Gastrocnemius medialis (tissue), 4 donors: Measurements from ENCODE around the gene DOC2B.

ENCODE experiments used
- POLR2A ChIP-seq, 2 donors: fragments of 450-650 bp; IDR thresholded peaks; one replicate each; pipeline ENCODE4 v1.6.1; 2017; ENCODE audit warnings: antibody characterized with exemption in 2 of 2, mild to moderate bottlenecking in 2 of 2, moderate library complexity in 2 of 2
- TF ChIP-seq, protein P1 (sequence below), 5 experiments: fragments of 450-650 bp in 3 of 5; fragments of 200-600 bp in 2 of 5; sonication (generic) in 2 of 5; IDR thresholded peaks in 4 of 5; conservative IDR thresholded peaks in 1 of 5; 1 replicate in 4 of 5; 2 replicates in 1 of 5; pipeline ENCODE4 v1.5.1; 2016 to 2019; ENCODE audit warnings: antibody characterized with exemption in 5 of 5, mild to moderate bottlenecking in 3 of 5, moderate library complexity in 3 of 5

DNA sequence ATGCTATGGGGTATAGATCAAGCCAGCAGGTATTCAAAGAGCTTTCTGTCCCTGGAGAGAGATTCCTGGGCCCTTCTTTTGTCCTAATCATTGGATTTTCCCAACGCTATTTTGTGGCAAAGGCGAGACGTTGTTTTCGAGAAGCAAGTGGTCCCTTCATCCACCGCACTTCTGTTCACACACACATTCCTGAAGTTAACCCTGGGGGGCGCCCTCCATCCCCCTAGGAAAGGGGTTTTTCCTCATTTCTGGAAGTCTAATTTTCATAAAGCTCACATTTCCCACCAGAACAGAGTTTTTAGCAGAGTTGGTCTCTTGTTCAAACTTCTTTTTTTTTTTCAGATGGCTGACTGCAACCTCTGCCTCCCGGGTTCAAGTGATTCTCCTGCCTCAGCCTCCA is 32.2 kb downstream of the DOC2B start:
- TF ChIP-seq, protein P1, sequence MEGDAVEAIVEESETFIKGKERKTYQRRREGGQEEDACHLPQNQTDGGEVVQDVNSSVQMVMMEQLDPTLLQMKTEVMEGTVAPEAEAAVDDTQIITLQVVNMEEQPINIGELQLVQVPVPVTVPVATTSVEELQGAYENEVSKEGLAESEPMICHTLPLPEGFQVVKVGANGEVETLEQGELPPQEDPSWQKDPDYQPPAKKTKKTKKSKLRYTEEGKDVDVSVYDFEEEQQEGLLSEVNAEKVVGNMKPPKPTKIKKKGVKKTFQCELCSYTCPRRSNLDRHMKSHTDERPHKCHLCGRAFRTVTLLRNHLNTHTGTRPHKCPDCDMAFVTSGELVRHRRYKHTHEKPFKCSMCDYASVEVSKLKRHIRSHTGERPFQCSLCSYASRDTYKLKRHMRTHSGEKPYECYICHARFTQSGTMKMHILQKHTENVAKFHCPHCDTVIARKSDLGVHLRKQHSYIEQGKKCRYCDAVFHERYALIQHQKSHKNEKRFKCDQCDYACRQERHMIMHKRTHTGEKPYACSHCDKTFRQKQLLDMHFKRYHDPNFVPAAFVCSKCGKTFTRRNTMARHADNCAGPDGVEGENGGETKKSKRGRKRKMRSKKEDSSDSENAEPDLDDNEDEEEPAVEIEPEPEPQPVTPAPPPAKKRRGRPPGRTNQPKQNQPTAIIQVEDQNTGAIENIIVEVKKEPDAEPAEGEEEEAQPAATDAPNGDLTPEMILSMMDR (IDR thresholded peaks at IDR 0.05 in 4 of 5, conservative IDR thresholded peaks at IDR 0.05 in 1 of 5): no peak
- no peak for TF ChIP-seq POLR2A (IDR thresholded peaks at IDR 0.05)
